Liver (tissue), 9 donors: Measurements from ENCODE around the gene RCOR3. TPM values are rescaled to one million over a fixed set of nuclear protein-coding genes. Genes with fewer than 3 reads are reported as not detected.

Experiments
- DNase-seq: peaks from one replicate; pipeline ENCODE4 v3.0.0-alpha.2; 2017; ENCODE audit warnings: low spot score
- H3K27ac ChIP-seq, 2 donors: one replicate each; pipeline ENCODE4 v1.7.0; 2013; ENCODE audit warnings: inconsistent platforms in 2 of 2, low read length in 2 of 2, control low read depth in 1 of 2, low read depth in 1 of 2, mild to moderate bottlenecking in 1 of 2
- H3K27me3 ChIP-seq, 4 donors: one replicate each; pipeline versions ENCODE4 v1.6.1 to v1.7.0; 2013; ENCODE audit warnings: low read length in 3 of 4, inconsistent platforms in 1 of 4, mild to moderate bottlenecking in 1 of 4, moderate library complexity in 1 of 4; ENCODE audit not compliant: control insufficient read depth in 4 of 4, insufficient read depth in 4 of 4
- H3K36me3 ChIP-seq, 4 donors: one replicate each; pipeline versions ENCODE4 v1.6.1 to v1.7.0; 2013; ENCODE audit warnings: low read length in 3 of 4, mild to moderate bottlenecking in 3 of 4, low read depth in 1 of 4, moderate library complexity in 1 of 4; ENCODE audit not compliant: control insufficient read depth in 4 of 4, insufficient read depth in 3 of 4
- H3K4me1 ChIP-seq, 4 donors: one replicate each; pipeline versions ENCODE4 v1.6.1 to v1.7.0; 2013; ENCODE audit warnings: low read length in 3 of 4, mild to moderate bottlenecking in 3 of 4, moderate library complexity in 1 of 4; ENCODE audit not compliant: control insufficient read depth in 4 of 4, insufficient read depth in 4 of 4
- H3K4me3 ChIP-seq, 3 donors: one replicate each; pipeline versions ENCODE4 v1.6.1 to v1.7.0; 2013; ENCODE audit warnings: low read length in 3 of 3, control low read depth in 1 of 3, low read depth in 1 of 3, mild to moderate bottlenecking in 1 of 3
- H3K9ac ChIP-seq, 2 donors: one replicate each; pipeline ENCODE4 v1.7.0; 2013; ENCODE audit warnings: low read length in 2 of 2, mild to moderate bottlenecking in 2 of 2, moderate library complexity in 2 of 2, control low read depth in 1 of 2, low read depth in 1 of 2
- H3K9me3 ChIP-seq, 4 donors: one replicate each; pipeline versions ENCODE4 v1.6.1 to v1.7.0; 2013; ENCODE audit warnings: low read length in 3 of 4; ENCODE audit not compliant: control insufficient read depth in 4 of 4
- EGR1 ChIP-seq, 2 donors: IDR thresholded peaks; 2 replicates each; pipeline ENCODE4 v1.6.1; 2016 to 2018; ENCODE audit warnings: antibody characterized with exemption in 2 of 2, low read depth in 2 of 2
- FOXA1 ChIP-seq: IDR thresholded peaks from 2 replicates; pipeline ENCODE4 v1.6.1; 2016; ENCODE audit warnings: antibody characterized with exemption
- FOXA2 ChIP-seq: IDR thresholded peaks from 2 replicates; pipeline ENCODE4 v1.6.1; 2016; ENCODE audit warnings: antibody characterized with exemption
- GABPA ChIP-seq, 2 donors: IDR thresholded peaks in 1 of 2; conservative IDR thresholded peaks in 1 of 2; 2 replicates each; pipeline ENCODE4 v1.6.1; 2016; ENCODE audit warnings: antibody characterized with exemption in 2 of 2, mild to moderate bottlenecking in 1 of 2, moderate library complexity in 1 of 2
- HNF4A ChIP-seq, 2 donors: conservative IDR thresholded peaks; 2 replicates each; pipeline ENCODE4 v1.6.1; 2016; ENCODE audit warnings: antibody characterized with exemption in 2 of 2, mild to moderate bottlenecking in 2 of 2
- HNF4G ChIP-seq: IDR thresholded peaks from 2 replicates; pipeline ENCODE4 v1.6.1; 2016; ENCODE audit warnings: antibody characterized with exemption
- JUND ChIP-seq, 2 donors: IDR thresholded peaks; 2 replicates each; pipeline ENCODE4 v1.6.1; 2016; ENCODE audit warnings: antibody characterized with exemption in 2 of 2
- NR2F2 ChIP-seq: IDR thresholded peaks from 2 replicates; pipeline ENCODE4 v1.6.1; 2016; ENCODE audit warnings: antibody characterized with exemption
- RAD21 ChIP-seq, 2 donors: IDR thresholded peaks; 2 replicates each; pipeline ENCODE4 v1.6.1; 2016; ENCODE audit warnings: antibody characterized with exemption in 2 of 2, mild to moderate bottlenecking in 2 of 2
- RXRA ChIP-seq, 2 donors: IDR thresholded peaks; 2 replicates each; pipeline ENCODE4 v1.6.1; 2017 to 2018; ENCODE audit warnings: antibody characterized with exemption in 2 of 2, mild to moderate bottlenecking in 1 of 2
- SP1 ChIP-seq: IDR thresholded peaks from 2 replicates; pipeline ENCODE4 v1.6.1; 2018; ENCODE audit warnings: antibody characterized with exemption, mild to moderate bottlenecking
- TAF1 ChIP-seq: conservative IDR thresholded peaks from 2 replicates; pipeline ENCODE4 v1.6.1; 2016; ENCODE audit warnings: antibody characterized with exemption, mild to moderate bottlenecking
- WGBS: extraction: QIAGEN DNeasy Blood & Tissue Kit; methylation state at CpG from one replicate; pipeline ENCODE4 v1.1.7; 2013; 5-methylcytosine and 5-hydroxymethylcytosine counted together
- polyA plus RNA-seq, 2 donors: library from polyadenylated mRNA; stranded (reverse) in 1 of 2; unstranded in 1 of 2; fragments of 200-250 nt in 1 of 2; fragments of >200 nt in 1 of 2; fragmentation: Nextera tagmentation in 1 of 2; extraction: Ambion mirVana in 1 of 2; gene quantifications; one replicate each; pipeline versions ENCODE4 v1.2.1 to v1.2.3, GENCODE V29; 2013 to 2015
- total RNA-seq, 2 donors: library from RNA; depleted of rRNA; stranded (reverse); fragments of >200 nt; gene quantifications; one replicate each; pipeline ENCODE4 v1.2.3, GENCODE V29; 2014
- TF ChIP-seq, protein P1 (sequence below): fragments of 150-350 bp; IDR thresholded peaks from 2 replicates; pipeline ENCODE4 v1.5.1; 2017; ENCODE audit warnings: improper control_type of control experiment, low read depth, low read length; ENCODE audit not compliant: missing input control
- TF ChIP-seq, protein P2 (sequence below): IDR thresholded peaks from 2 replicates; pipeline ENCODE4 v1.6.1; 2016; ENCODE audit warnings: antibody characterized with exemption, mild to moderate bottlenecking
- TF ChIP-seq, protein P3 (sequence below): IDR thresholded peaks from 2 replicates; pipeline ENCODE4 v1.6.1; 2016; ENCODE audit warnings: antibody characterized with exemption
- TF ChIP-seq, protein P4 (sequence below): IDR thresholded peaks from 2 replicates; pipeline ENCODE4 v1.6.1; 2016; ENCODE audit warnings: antibody characterized with exemption
- donor health status: healthy.
- donor health status: healthy.
- donor health status: healthy.
- donor health status: healthy.
- donor health status: healthy.

Gene RCOR3
- total and polyA plus RNA-seq, 4 donors: 7.8 to 20.2 (median 13.4) TPM

DNA sequence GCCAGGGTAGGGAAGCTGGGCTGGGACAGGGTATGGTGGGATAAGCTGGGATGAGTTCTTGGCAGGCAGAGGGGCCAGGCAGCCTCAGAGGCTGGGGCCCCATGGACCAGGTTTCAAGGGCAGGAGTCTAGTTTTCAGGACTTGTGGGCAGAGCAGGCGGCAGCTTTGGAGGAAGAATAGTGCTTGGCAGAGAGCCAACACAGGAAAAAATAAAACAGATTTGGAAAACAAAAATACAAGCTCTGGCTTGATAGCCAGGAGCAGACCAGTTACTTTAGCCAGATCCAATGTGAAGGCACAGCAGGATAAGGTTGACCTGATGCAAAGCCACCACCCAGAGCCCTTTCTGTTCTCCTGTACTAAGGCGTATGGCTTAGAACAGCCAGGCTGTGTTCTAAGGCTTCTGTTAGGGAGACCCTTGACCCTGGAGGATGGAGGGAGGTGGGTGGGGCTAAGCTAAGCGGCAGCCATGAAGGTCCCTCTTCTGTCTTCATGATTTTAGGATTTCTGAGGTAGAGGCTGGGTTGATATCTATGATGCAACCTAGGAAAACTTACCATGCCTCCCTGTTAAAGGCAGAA, 73.0 kb downstream of the RCOR3 start:
- Histone ChIP-seq H3K27ac (no peak overlapping the region), H3K27me3 (no peaks in the 10 kb centered on the region)
- no peak for DNase-seq

DNA sequence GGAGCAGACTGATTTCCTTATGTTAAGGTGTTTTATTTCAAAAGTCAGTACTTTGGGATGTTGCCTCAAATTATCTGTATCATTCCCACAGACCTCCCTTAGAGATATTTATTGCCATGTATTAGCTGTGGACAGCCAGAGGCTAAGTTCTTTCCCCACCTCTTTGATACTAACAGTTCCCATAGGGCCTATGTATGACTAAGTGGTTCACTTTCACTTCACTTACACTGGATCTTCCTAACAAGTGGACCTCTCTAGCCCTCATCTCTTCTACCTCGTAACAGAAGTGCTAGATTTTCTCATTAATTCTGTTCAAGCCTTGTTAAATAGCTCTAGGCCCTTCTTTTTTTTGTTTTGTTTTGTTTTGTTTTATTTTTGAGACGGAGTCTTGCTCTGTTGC, 73.7 kb downstream of the RCOR3 start:
- TF ChIP-seq HNF4G (no peak), FOXA1 (no peak), HNF4A (conservative IDR thresholded peaks at IDR 0.05) (no peak), RAD21 (IDR thresholded peaks at IDR 0.05) (no peak), FOXA2 (no peak), EGR1 (IDR thresholded peaks at IDR 0.05; ENCODE audit: low read depth in 2 of 2) (no peak), GABPA (IDR thresholded peaks at IDR 0.05 in 1 of 2, conservative IDR thresholded peaks at IDR 0.05 in 1 of 2) (no peak), SP1 (no peak)
- TF ChIP-seq, protein P1, sequence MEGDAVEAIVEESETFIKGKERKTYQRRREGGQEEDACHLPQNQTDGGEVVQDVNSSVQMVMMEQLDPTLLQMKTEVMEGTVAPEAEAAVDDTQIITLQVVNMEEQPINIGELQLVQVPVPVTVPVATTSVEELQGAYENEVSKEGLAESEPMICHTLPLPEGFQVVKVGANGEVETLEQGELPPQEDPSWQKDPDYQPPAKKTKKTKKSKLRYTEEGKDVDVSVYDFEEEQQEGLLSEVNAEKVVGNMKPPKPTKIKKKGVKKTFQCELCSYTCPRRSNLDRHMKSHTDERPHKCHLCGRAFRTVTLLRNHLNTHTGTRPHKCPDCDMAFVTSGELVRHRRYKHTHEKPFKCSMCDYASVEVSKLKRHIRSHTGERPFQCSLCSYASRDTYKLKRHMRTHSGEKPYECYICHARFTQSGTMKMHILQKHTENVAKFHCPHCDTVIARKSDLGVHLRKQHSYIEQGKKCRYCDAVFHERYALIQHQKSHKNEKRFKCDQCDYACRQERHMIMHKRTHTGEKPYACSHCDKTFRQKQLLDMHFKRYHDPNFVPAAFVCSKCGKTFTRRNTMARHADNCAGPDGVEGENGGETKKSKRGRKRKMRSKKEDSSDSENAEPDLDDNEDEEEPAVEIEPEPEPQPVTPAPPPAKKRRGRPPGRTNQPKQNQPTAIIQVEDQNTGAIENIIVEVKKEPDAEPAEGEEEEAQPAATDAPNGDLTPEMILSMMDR: no peak
- TF ChIP-seq, protein P2, sequence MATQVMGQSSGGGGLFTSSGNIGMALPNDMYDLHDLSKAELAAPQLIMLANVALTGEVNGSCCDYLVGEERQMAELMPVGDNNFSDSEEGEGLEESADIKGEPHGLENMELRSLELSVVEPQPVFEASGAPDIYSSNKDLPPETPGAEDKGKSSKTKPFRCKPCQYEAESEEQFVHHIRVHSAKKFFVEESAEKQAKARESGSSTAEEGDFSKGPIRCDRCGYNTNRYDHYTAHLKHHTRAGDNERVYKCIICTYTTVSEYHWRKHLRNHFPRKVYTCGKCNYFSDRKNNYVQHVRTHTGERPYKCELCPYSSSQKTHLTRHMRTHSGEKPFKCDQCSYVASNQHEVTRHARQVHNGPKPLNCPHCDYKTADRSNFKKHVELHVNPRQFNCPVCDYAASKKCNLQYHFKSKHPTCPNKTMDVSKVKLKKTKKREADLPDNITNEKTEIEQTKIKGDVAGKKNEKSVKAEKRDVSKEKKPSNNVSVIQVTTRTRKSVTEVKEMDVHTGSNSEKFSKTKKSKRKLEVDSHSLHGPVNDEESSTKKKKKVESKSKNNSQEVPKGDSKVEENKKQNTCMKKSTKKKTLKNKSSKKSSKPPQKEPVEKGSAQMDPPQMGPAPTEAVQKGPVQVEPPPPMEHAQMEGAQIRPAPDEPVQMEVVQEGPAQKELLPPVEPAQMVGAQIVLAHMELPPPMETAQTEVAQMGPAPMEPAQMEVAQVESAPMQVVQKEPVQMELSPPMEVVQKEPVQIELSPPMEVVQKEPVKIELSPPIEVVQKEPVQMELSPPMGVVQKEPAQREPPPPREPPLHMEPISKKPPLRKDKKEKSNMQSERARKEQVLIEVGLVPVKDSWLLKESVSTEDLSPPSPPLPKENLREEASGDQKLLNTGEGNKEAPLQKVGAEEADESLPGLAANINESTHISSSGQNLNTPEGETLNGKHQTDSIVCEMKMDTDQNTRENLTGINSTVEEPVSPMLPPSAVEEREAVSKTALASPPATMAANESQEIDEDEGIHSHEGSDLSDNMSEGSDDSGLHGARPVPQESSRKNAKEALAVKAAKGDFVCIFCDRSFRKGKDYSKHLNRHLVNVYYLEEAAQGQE: no peak
- TF ChIP-seq, protein P3, sequence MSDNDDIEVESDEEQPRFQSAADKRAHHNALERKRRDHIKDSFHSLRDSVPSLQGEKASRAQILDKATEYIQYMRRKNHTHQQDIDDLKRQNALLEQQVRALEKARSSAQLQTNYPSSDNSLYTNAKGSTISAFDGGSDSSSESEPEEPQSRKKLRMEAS: no peak
- TF ChIP-seq, protein P4, sequence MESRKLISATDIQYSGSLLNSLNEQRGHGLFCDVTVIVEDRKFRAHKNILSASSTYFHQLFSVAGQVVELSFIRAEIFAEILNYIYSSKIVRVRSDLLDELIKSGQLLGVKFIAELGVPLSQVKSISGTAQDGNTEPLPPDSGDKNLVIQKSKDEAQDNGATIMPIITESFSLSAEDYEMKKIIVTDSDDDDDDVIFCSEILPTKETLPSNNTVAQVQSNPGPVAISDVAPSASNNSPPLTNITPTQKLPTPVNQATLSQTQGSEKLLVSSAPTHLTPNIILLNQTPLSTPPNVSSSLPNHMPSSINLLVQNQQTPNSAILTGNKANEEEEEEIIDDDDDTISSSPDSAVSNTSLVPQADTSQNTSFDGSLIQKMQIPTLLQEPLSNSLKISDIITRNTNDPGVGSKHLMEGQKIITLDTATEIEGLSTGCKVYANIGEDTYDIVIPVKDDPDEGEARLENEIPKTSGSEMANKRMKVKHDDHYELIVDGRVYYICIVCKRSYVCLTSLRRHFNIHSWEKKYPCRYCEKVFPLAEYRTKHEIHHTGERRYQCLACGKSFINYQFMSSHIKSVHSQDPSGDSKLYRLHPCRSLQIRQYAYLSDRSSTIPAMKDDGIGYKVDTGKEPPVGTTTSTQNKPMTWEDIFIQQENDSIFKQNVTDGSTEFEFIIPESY: no peak
- Histone ChIP-seq H3K9me3 (no peaks in the 10 kb centered on the region), H3K4me3 (no peak overlapping the region), H3K9ac (no peak overlapping the region), H3K27ac (no peak overlapping the region), H3K36me3 (no peaks in the 10 kb centered on the region), H3K27me3 (no peaks in the 10 kb centered on the region), H3K4me1 (no peaks in the 10 kb centered on the region)
- WGBS: 97% methylated on average over 2 of the region's 2 CpGs
- no peak for DNase-seq

More for the DNA sequence above, 73.0 kb downstream of the RCOR3 start:
- Histone ChIP-seq H3K4me3 (no peak overlapping the region), H3K36me3 (no peaks in the 10 kb centered on the region), H3K9me3 (no peaks in the 10 kb centered on the region), H3K4me1 (peaks cover 0 to 4% (median 1%) of the 10 kb centered on the region in 4 donors), H3K9ac (no peak overlapping the region)
- WGBS: 73% methylated on average over 3 of the region's 3 CpGs
- TF ChIP-seq RXRA (IDR thresholded peaks at IDR 0.05): no peak
- TF ChIP-seq, protein P4: no peak
- no peak for TF ChIP-seq NR2F2
- TF ChIP-seq, protein P2: no peak
- no peak for TF ChIP-seq JUND (IDR thresholded peaks at IDR 0.05)
- no peak for TF ChIP-seq TAF1
